K562 (cell line): Measurements from ENCODE around the gene TSPAN18.

Source experiments
- ARNT ChIP-seq, 2 experiments: fragments of 450-650 bp; IDR thresholded peaks; 2 replicates each; pipeline ENCODE4 v1.6.1; 2016; ENCODE audit warnings: mild to moderate bottlenecking in 1 of 2
- CBX3 ChIP-seq, 2 experiments: IDR thresholded peaks; 1 replicate in 1 of 2; 2 replicates in 1 of 2; pipeline ENCODE4 v1.6.1; 2012; ENCODE audit warnings: inconsistent platforms in 2 of 2, low read length in 2 of 2, borderline replicate concordance in 1 of 2, control low read depth in 1 of 2
- CHD1 ChIP-seq: fragments of 200-600 bp; sonication (generic); IDR thresholded peaks from one replicate; pipeline ENCODE4 v1.6.1; 2012; ENCODE audit warnings: mild to moderate bottlenecking, moderate library complexity, low read length, inconsistent platforms
- KLF6 ChIP-seq: fragments of 250-450 bp; sonication (Bioruptor Pico); IDR thresholded peaks from 2 replicates; pipeline ENCODE4 v1.4.0; 2020; ENCODE audit warnings: mild to moderate bottlenecking, moderate library complexity, borderline replicate concordance
- MYBL2 ChIP-seq, 2 experiments: fragments of 450-650 bp in 1 of 2; sonication (generic) in 1 of 2; formaldehyde crosslinking in 1 of 2; IDR thresholded peaks; 2 replicates each; pipeline versions ENCODE4 v1.6.1 to v1.8.1; 2017 to 2022; ENCODE audit warnings: borderline replicate concordance in 1 of 2, inconsistent platforms in 1 of 2, low read depth in 1 of 2, mild to moderate bottlenecking in 1 of 2, missing genetic modification reagents in 1 of 2, moderate library complexity in 1 of 2
- POLR2A ChIP-seq: fragments of 450-650 bp; conservative IDR thresholded peaks from 2 replicates; pipeline ENCODE4 v1.6.1; 2016
- TF ChIP-seq, protein P1 (sequence below), 3 experiments: IDR thresholded peaks in 2 of 3; conservative IDR thresholded peaks in 1 of 3; 2 replicates each; pipeline ENCODE4 v1.5.1; 2011 to 2012; ENCODE audit warnings: low read length in 3 of 3, mild to moderate bottlenecking in 3 of 3, control low read depth in 2 of 3, improper control_type of control experiment in 1 of 3, inconsistent platforms in 1 of 3, low read depth in 1 of 3, mixed read lengths in 1 of 3, moderate library complexity in 1 of 3; ENCODE audit not compliant: insufficient read depth in 2 of 3

DNA sequence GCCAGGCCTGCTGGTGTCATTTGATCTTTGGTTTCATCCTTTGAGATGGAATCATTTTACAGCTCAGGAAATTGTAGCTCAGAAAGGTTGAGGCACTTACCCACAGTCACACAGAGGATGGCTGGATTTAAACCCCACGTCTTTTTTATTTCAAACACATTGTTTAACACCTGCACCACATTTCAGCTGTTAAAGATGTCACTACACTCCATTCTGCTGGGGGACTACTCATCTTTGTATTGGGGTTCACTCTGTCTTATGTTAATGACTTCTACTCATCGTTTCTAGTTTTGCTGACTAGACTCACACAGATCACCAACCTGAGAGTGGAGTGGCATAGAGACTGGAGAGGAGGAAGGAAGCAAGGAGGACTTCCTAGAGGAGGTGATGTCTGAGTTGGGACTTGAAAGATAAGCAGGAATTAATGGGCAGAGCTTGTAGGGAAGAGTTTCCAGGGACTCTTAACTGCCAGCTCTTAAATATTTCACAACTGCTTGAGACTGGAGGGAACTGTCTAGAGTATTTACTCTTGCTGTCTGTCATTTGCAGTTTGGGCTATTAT lies 143.9 kb downstream of the TSPAN18 start:
- TF ChIP-seq CBX3 (IDR thresholded peaks at IDR 0.05; ENCODE audit: borderline replicate concordance in 1 of 2, low read length in 2 of 2) (no peak), POLR2A (no peak), KLF6 (no peak), CHD1 (no peak), MYBL2 (IDR thresholded peaks at IDR 0.05; ENCODE audit: low read depth) (no peak), MYBL2 (CRISPR knock-in tag; IDR thresholded peaks at IDR 0.05; ENCODE audit: borderline replicate concordance) (no peak), ARNT (IDR thresholded peaks at IDR 0.05) (no peak)
- TF ChIP-seq, protein P1, sequence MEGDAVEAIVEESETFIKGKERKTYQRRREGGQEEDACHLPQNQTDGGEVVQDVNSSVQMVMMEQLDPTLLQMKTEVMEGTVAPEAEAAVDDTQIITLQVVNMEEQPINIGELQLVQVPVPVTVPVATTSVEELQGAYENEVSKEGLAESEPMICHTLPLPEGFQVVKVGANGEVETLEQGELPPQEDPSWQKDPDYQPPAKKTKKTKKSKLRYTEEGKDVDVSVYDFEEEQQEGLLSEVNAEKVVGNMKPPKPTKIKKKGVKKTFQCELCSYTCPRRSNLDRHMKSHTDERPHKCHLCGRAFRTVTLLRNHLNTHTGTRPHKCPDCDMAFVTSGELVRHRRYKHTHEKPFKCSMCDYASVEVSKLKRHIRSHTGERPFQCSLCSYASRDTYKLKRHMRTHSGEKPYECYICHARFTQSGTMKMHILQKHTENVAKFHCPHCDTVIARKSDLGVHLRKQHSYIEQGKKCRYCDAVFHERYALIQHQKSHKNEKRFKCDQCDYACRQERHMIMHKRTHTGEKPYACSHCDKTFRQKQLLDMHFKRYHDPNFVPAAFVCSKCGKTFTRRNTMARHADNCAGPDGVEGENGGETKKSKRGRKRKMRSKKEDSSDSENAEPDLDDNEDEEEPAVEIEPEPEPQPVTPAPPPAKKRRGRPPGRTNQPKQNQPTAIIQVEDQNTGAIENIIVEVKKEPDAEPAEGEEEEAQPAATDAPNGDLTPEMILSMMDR (IDR thresholded peaks at IDR 0.05 in 2 of 3, conservative IDR thresholded peaks at IDR 0.05 in 1 of 3; ENCODE audit: insufficient read depth in 2 of 3, low read depth in 1 of 3, low read length in 3 of 3), result no peak
